Caco-2 (cell line): Measurements from ENCODE around the gene SIAH3. TPM values are rescaled to one million over a fixed set of nuclear protein-coding genes. Genes with fewer than 3 reads are reported as not detected.

Experiments
- BruUV-seq: library from RNA; stranded (reverse); fragments of 400-500 nt; replicated peaks from 2 replicates; lab custom pipeline; 2021; lab: Mats Ljungman, UMichigan
- CTCF ChIA-PET: fragments of 300-600 bp; sonication (Branson Sonifier 250); formaldehyde crosslinking; loops from one replicate; lab custom pipeline; 2022; ENCODE audit warnings: antibody characterized with exemption; lab: Charles Lee
- POLR2A ChIA-PET: fragments of 300-600 bp; sonication (Branson Sonifier 250); formaldehyde crosslinking; loops from one replicate; lab custom pipeline; 2022; ENCODE audit warnings: antibody characterized with exemption; lab: Charles Lee
- DNase-seq, 2 experiments: peaks; one replicate each; pipeline versions ENCODE4 v3.0.0 to v3.0.0-alpha.2; 2020 to 2022
- H3K27me3 ChIP-seq: replicated peaks from 2 replicates; pipeline ENCODE4 v1.6.0; 2011; ENCODE audit warnings: low read length; ENCODE audit not compliant: control insufficient read depth, insufficient read depth
- H3K36me3 ChIP-seq: 2 replicates; pipeline ENCODE4 v1.5.1; 2011; ENCODE audit warnings: low read length; ENCODE audit not compliant: control insufficient read depth, insufficient read depth
- H3K4me1 ChIP-seq: fragments of 250-450 bp; sonication (Bioruptor Pico); 2 replicates; pipeline ENCODE4 v1.5.1; 2020; ENCODE audit warnings: mild to moderate bottlenecking
- H3K4me3 ChIP-seq: 2 replicates; pipeline ENCODE4 v1.5.1; 2011; ENCODE audit warnings: low read depth, mild to moderate bottlenecking, control low read depth, low read length
- H3K9me3 ChIP-seq: fragments of 250-450 bp; sonication (Bioruptor Pico); 2 replicates; pipeline ENCODE4 v1.5.1; 2020; ENCODE audit warnings: mild to moderate bottlenecking, moderate library complexity
- H3K27ac Mint-ChIP-seq: one replicate; pipeline ENCODE4 v1.8.0; 2022; ENCODE audit warnings: mixed read lengths; ENCODE audit not compliant: unreplicated experiment
- H3K27me3 Mint-ChIP-seq: one replicate; pipeline ENCODE4 v1.8.0; 2022; ENCODE audit warnings: mixed read lengths; ENCODE audit not compliant: insufficient read depth, unreplicated experiment
- H3K36me3 Mint-ChIP-seq: one replicate; pipeline ENCODE4 v1.8.0; 2022; ENCODE audit warnings: mild to moderate bottlenecking, mixed read lengths; ENCODE audit not compliant: insufficient read depth, unreplicated experiment
- H3K4me1 Mint-ChIP-seq: one replicate; pipeline ENCODE4 v1.8.0; 2022; ENCODE audit warnings: low read depth, mixed read lengths; ENCODE audit not compliant: unreplicated experiment
- H3K4me3 Mint-ChIP-seq: one replicate; pipeline ENCODE4 v1.8.0; 2022; ENCODE audit warnings: mild to moderate bottlenecking, moderate library complexity, mixed read lengths; ENCODE audit not compliant: unreplicated experiment
- H3K9me3 Mint-ChIP-seq: one replicate; pipeline ENCODE4 v1.8.0; 2022; ENCODE audit warnings: mixed read lengths; ENCODE audit not compliant: unreplicated experiment
- CTCF ChIP-seq, 2 experiments: fragments of 200-600 bp in 1 of 2; IDR thresholded peaks; 1 replicate in 1 of 2; 2 replicates in 1 of 2; pipeline versions ENCODE4 v1.5.1 to v1.8.0; 2011 to 2022; ENCODE audit warnings: antibody characterized with exemption in 1 of 2, control low read depth in 1 of 2, inconsistent platforms in 1 of 2, low read depth in 1 of 2, low read length in 1 of 2, mild to moderate bottlenecking in 1 of 2, moderate library complexity in 1 of 2; ENCODE audit not compliant: insufficient read depth in 1 of 2, severe bottlenecking in 1 of 2, unreplicated experiment in 1 of 2
- intact Hi-C: fragments of 100-400 bp; cut with micrococcal nuclease; formaldehyde crosslinking; loops from one replicate; pipeline ENCODE4 v1.10.0; 2022; ENCODE audit not compliant: unreplicated experiment
- total RNA-seq: library from RNA; stranded (reverse); gene quantifications from 2 replicates; pipeline ENCODE4 v1.2.3, GENCODE V29; 2022

Gene SIAH3
- total RNA-seq, 1 experiment from 2014 or later: not detected

GRCh38 chr13:45775401-45775963 lies 76.1 kb downstream of the SIAH3 start:
- Histone ChIP-seq H3K4me1 (no peaks in the 10 kb centered on the region), H3K36me3 (no peaks in the 10 kb centered on the region), H3K4me3 (no peak overlapping the region), H3K9me3 (0 out of 2 replicates have a peak, but pooled peaks cover 7% of the 10 kb centered on the region), H3K27me3 (no peaks in the 10 kb centered on the region)
- intact Hi-C loops: no loop called here
- no TSS peak for BruUV-seq
- CTCF ChIA-PET: no interaction called here
- H3K27me3 Mint-ChIP-seq: no peaks in the 10 kb centered on the region
- H3K9me3 Mint-ChIP-seq: peaks cover 11% of the 10 kb centered on the region
- no peaks in the 10 kb centered on the region for H3K36me3 Mint-ChIP-seq
- TF ChIP-seq CTCF (IDR thresholded peaks at IDR 0.05; ENCODE audit: insufficient read depth in 1 of 2, low read depth in 1 of 2, low read length in 1 of 2, severe bottlenecking in 1 of 2, unreplicated experiment in 1 of 2): no peak
- H3K4me1 Mint-ChIP-seq: no peaks in the 10 kb centered on the region
- H3K4me3 Mint-ChIP-seq: no peak overlapping the region
- no peak overlapping the region for H3K27ac Mint-ChIP-seq
- no peak for DNase-seq
- POLR2A ChIA-PET: no interaction called here

DNA sequence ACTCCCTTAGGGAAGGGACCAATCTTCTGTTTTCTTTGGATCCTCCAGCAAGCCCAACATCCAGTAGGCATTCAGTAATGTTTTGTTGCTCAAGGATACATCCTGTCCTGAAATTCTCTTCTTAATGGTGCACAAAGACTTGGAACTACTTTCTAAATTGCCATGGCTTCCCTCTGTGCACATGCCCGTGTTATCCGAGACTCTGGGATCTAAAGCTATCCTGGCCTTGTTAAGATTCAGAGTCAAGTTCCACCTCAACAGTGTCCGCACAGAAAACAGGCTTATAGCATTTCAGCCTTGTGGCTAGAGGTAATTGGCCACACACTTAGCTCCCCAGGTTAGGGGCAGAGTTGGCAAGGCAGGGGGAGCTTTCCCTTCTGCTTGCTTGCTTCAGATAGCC lies 77.6 kb downstream of the SIAH3 start:
- H3K4me3 ChIP-seq: no peak overlapping the region
- H3K27ac Mint-ChIP-seq: no peak overlapping the region

GRCh38 chr13:45773236-45773635 lies 78.3 kb downstream of the SIAH3 start:
- Histone ChIP-seq H3K4me1 (no peaks in the 10 kb centered on the region), H3K27me3 (no peaks in the 10 kb centered on the region), H3K9me3 (0 out of 2 replicates have a peak, but pooled peaks cover 9% of the 10 kb centered on the region), H3K4me3 (no peak overlapping the region), H3K36me3 (no peaks in the 10 kb centered on the region)
- TF ChIP-seq CTCF (IDR thresholded peaks at IDR 0.05; ENCODE audit: insufficient read depth in 1 of 2, low read depth in 1 of 2, low read length in 1 of 2, severe bottlenecking in 1 of 2, unreplicated experiment in 1 of 2): no peak
- no peak for DNase-seq
- Mint-ChIP-seq H3K4me1 (no peaks in the 10 kb centered on the region), H3K9me3 (peaks cover 12% of the 10 kb centered on the region), H3K4me3 (no peak overlapping the region), H3K27ac (no peak overlapping the region), H3K36me3 (no peaks in the 10 kb centered on the region), H3K27me3 (no peaks in the 10 kb centered on the region)
- POLR2A ChIA-PET: no interaction called here
- CTCF ChIA-PET: no interaction called here
- BruUV-seq: no TSS peak
- intact Hi-C loops: no loop called here

More for the DNA sequence above, 77.6 kb downstream of the SIAH3 start:
- ChIA-PET POLR2A (no interaction called here), CTCF (no interaction called here)
- 0 out of 2 replicates have a peak, but pooled peaks cover 9% of the 10 kb centered on the region for H3K9me3 ChIP-seq
- H3K27me3 ChIP-seq: no peaks in the 10 kb centered on the region
- no peak for DNase-seq
- H3K36me3 ChIP-seq: no peaks in the 10 kb centered on the region
- Mint-ChIP-seq H3K4me3 (no peak overlapping the region), H3K27me3 (no peaks in the 10 kb centered on the region), H3K36me3 (no peaks in the 10 kb centered on the region), H3K4me1 (no peaks in the 10 kb centered on the region), H3K9me3 (peaks cover 12% of the 10 kb centered on the region)
- TF ChIP-seq CTCF (IDR thresholded peaks at IDR 0.05; ENCODE audit: insufficient read depth in 1 of 2, low read depth in 1 of 2, low read length in 1 of 2, severe bottlenecking in 1 of 2, unreplicated experiment in 1 of 2): no peak
- no TSS peak for BruUV-seq
- intact Hi-C loops: no loop called here
- no peaks in the 10 kb centered on the region for H3K4me1 ChIP-seq
